ENCODE data around the gene ATAD3C.
"Not testable (repeated sequence)": the region's sequence is repeated elsewhere in the genome, so short reads cannot be mapped to it uniquely, and the experiment has no call there.

The ATAD3C gene

GRCh38 chr1:1452365-1452739, 2.9 kb downstream of the ATAD3C start:
- DNase-seq: peak; percentile 21

GRCh38 chr1:1452882-1453281, 3.4 kb downstream of the ATAD3C start:
- no peak for DNase-seq

- DNase-seq: not testable (repeated sequence)
Measured at GRCh38 chr1:1454286-1455056, 5.0 kb downstream of the ATAD3C start.

- DNase-seq: no peak
Measured at GRCh38 chr1:1455366-1455884, 5.9 kb downstream of the ATAD3C start.

GRCh38 chr1:1455934-1456333, 6.4 kb downstream of the ATAD3C start:
- DNase-seq: not testable (repeated sequence)

GRCh38 chr1:1456683-1457255, 7.3 kb downstream of the ATAD3C start:
- DNase-seq: not testable (repeated sequence)

GRCh38 chr1:1459156-1459555, 9.7 kb downstream of the ATAD3C start:
- DNase-seq: not testable (repeated sequence)

GRCh38 chr1:1459711-1460110, 10.2 kb downstream of the ATAD3C start:
- not testable (repeated sequence) for DNase-seq

- DNase-seq: no peak
Measured at GRCh38 chr1:1460540-1461130, 11.1 kb downstream of the ATAD3C start.

- no peak for DNase-seq
Measured at GRCh38 chr1:1461721-1462317, 12.3 kb downstream of the ATAD3C start.

- peak; percentile 53 for DNase-seq
Measured at GRCh38 chr1:1462318-1462966, 13.0 kb downstream of the ATAD3C start.

GRCh38 chr1:1463312-1463711, 13.8 kb downstream of the ATAD3C start:
- DNase-seq: no peak

- not testable (repeated sequence) for DNase-seq
Measured at GRCh38 chr1:1468196-1468985, 18.9 kb downstream of the ATAD3C start.

GRCh38 chr1:1470626-1471388, 21.3 kb downstream of the ATAD3C start:
- peak; percentile 63 for DNase-seq

- peak; percentile 89 for DNase-seq
Measured at GRCh38 chr1:1471389-1472052, 22.0 kb downstream of the ATAD3C start, which contains the start of gene ATAD3B. Gene ATAD3B (plus strand): TSS chr1:1471765. CDS start chr1:1471885, 120 bp downstream.

GRCh38 chr1:1472053-1472876, 22.8 kb downstream of the ATAD3C start:
- DNase-seq: not testable (repeated sequence)

- not testable (repeated sequence) for DNase-seq
Measured at GRCh38 chr1:1476011-1476410, 26.5 kb downstream of the ATAD3C start.

GRCh38 chr1:1477206-1477605, 27.7 kb downstream of the ATAD3C start:
- DNase-seq: no peak

Measured in DMS79 (cell line).